SK-N-SH (cell line): ENCODE results near the gene REPS2. TPM values are rescaled to one million over a fixed set of nuclear protein-coding genes. Genes with fewer than 3 reads are reported as not detected.

Experiments used
- CTCF ChIA-PET: fragments of 300-600, 350-600 bp; formaldehyde crosslinking; extraction: SDS; loops from one replicate; lab custom pipeline; 2021; lab: Yijun Ruan, JAX
- POLR2A ChIA-PET: fragments of 350-600 bp; sonication (Branson Sonifier 250); formaldehyde crosslinking; extraction: SDS; loops from one replicate; lab custom pipeline; 2020; ENCODE audit warnings: antibody characterized with exemption, inconsistent platforms; lab: Yijun Ruan, JAX
- DNase-seq: peaks from one replicate; pipeline ENCODE4 v3.0.0; 2012
- H2AFZ ChIP-seq: fragments of 200-600 bp; sonication (generic); 2 replicates; pipeline ENCODE4 v1.8.1; 2016; ENCODE audit warnings: antibody characterized with exemption, mild to moderate bottlenecking, low read depth
- H3F3A ChIP-seq: fragments of 200-600 bp; sonication (generic); replicated peaks from 2 replicates; pipeline ENCODE3; 2016; ENCODE audit warnings: antibody characterized with exemption, mild to moderate bottlenecking; ENCODE audit not compliant: insufficient read depth
- H3K27ac ChIP-seq, 2 experiments: fragments of 200-500 bp in 1 of 2; fragments of 200-600 bp in 1 of 2; sonication (Bioruptor generic) in 1 of 2; sonication (generic), shearing (Covaris generic) in 1 of 2; 2 replicates each; pipeline versions ENCODE4 v1.5.1 to v1.6.1; 2014 to 2016; ENCODE audit warnings: low read depth in 2 of 2, inconsistent platforms in 1 of 2, low read length in 1 of 2, mild to moderate bottlenecking in 1 of 2, mixed read lengths in 1 of 2
- H3K27me3 ChIP-seq: fragments of 200-600 bp; sonication (generic), shearing (Covaris generic); 2 replicates; pipeline ENCODE4 v1.6.1; 2016; ENCODE audit warnings: mixed run types; ENCODE audit not compliant: insufficient read depth
- H3K36me3 ChIP-seq, 2 experiments: fragments of 200-500 bp in 1 of 2; fragments of 200-600 bp in 1 of 2; sonication (Bioruptor generic) in 1 of 2; sonication (generic) in 1 of 2; replicated peaks in 1 of 2; 2 replicates each; pipeline versions ENCODE3 to v1.5.1; 2014 to 2016; ENCODE audit warnings: low read length in 1 of 2, mild to moderate bottlenecking in 1 of 2; ENCODE audit not compliant: insufficient read depth in 2 of 2, control insufficient read depth in 1 of 2
- H3K4me1 ChIP-seq, 2 experiments: fragments of 200-500 bp in 1 of 2; fragments of 200-600 bp in 1 of 2; sonication (Bioruptor generic) in 1 of 2; sonication (generic), shearing (Covaris generic) in 1 of 2; 2 replicates each; pipeline versions ENCODE4 v1.5.1 to v1.6.1; 2014 to 2016; ENCODE audit warnings: low read depth in 1 of 2, low read length in 1 of 2, mixed run types in 1 of 2; ENCODE audit not compliant: insufficient read depth in 2 of 2, control insufficient read depth in 1 of 2
- H3K4me2 ChIP-seq: fragments of 200-600 bp; sonication (generic), shearing (Covaris generic); 2 replicates; pipeline ENCODE4 v1.6.1; 2017; ENCODE audit warnings: mixed run types
- H3K4me3 ChIP-seq, 2 experiments: fragments of 200-500 bp in 1 of 2; fragments of 200-600 bp in 1 of 2; sonication (Bioruptor generic) in 1 of 2; sonication (generic), shearing (Covaris generic) in 1 of 2; 2 replicates each; pipeline versions ENCODE4 v1.5.1 to v1.8.1; 2014 to 2016; ENCODE audit warnings: low read depth in 2 of 2, inconsistent platforms in 1 of 2, low read length in 1 of 2, mild to moderate bottlenecking in 1 of 2, mixed read lengths in 1 of 2, moderate library complexity in 1 of 2
- H3K79me2 ChIP-seq: fragments of 200-600 bp; sonication (generic); 2 replicates; pipeline ENCODE4 v1.8.1; 2017; ENCODE audit warnings: mild to moderate bottlenecking; ENCODE audit not compliant: insufficient read depth
- H3K9ac ChIP-seq: fragments of 200-600 bp; sonication (generic); 2 replicates; pipeline ENCODE4 v1.6.1; 2017; ENCODE audit warnings: mixed run types
- H3K9me2 ChIP-seq: fragments of 200-600 bp; sonication (generic); 2 replicates; pipeline ENCODE4 v1.6.1; 2017; ENCODE audit warnings: mixed run types
- H3K9me3 ChIP-seq: fragments of 200-600 bp; sonication (generic); 2 replicates; pipeline ENCODE4 v1.6.1; 2017; ENCODE audit warnings: mixed run types, mild to moderate bottlenecking, moderate library complexity
- H4K20me1 ChIP-seq: fragments of 200-600 bp; sonication (generic); 2 replicates; pipeline ENCODE4 v1.6.1; 2017; ENCODE audit warnings: mild to moderate bottlenecking, mixed run types; ENCODE audit not compliant: insufficient read depth
- FOSL2 ChIP-seq: IDR thresholded peaks from 2 replicates; pipeline ENCODE4 v1.4.0; 2012; ENCODE audit warnings: low read depth, mild to moderate bottlenecking, moderate library complexity, borderline replicate concordance
- FOXJ3 ChIP-seq: sonication (generic); formaldehyde crosslinking; IDR thresholded peaks from 2 replicates; pipeline ENCODE4 v1.5.1; 2020; ENCODE audit warnings: mild to moderate bottlenecking, missing genetic modification reagents
- FOXM1 ChIP-seq: IDR thresholded peaks from 2 replicates; pipeline ENCODE4 v1.4.0; 2012; ENCODE audit warnings: low read depth, mild to moderate bottlenecking
- GABPA ChIP-seq: IDR thresholded peaks from 2 replicates; pipeline ENCODE4 v1.4.0; 2012; ENCODE audit warnings: low read depth, mild to moderate bottlenecking
- IRF3 ChIP-seq: fragments of 150-350 bp; IDR thresholded peaks from 2 replicates; pipeline ENCODE4 v1.6.1; 2016; ENCODE audit warnings: mild to moderate bottlenecking, low read depth, low read length
- JUND ChIP-seq: IDR thresholded peaks from 2 replicates; pipeline ENCODE4 v1.4.0; 2012
- MAX ChIP-seq: IDR thresholded peaks from 2 replicates; pipeline ENCODE4 v1.4.0; 2012; ENCODE audit warnings: low read depth
- MXI1 ChIP-seq: IDR thresholded peaks from 2 replicates; pipeline ENCODE4 v1.6.1; 2012; ENCODE audit warnings: mild to moderate bottlenecking, low read depth, low read length, improper control_type of control experiment
- NFIC ChIP-seq: IDR thresholded peaks from 2 replicates; pipeline ENCODE4 v1.4.0; 2012; ENCODE audit warnings: borderline replicate concordance
- NRF1 ChIP-seq: IDR thresholded peaks from 2 replicates; pipeline ENCODE4 v1.6.1; 2012; ENCODE audit warnings: low read depth, mild to moderate bottlenecking, low read length
- RCOR1 ChIP-seq: fragments of 150-350 bp; IDR thresholded peaks from 2 replicates; pipeline ENCODE4 v1.6.1; 2017; ENCODE audit warnings: antibody characterized with exemption, low read length
- REST ChIP-seq: IDR thresholded peaks from 2 replicates; pipeline ENCODE4 v1.6.1; 2012; ENCODE audit warnings: mild to moderate bottlenecking, low read depth, low read length, moderate library complexity
- RXRA ChIP-seq: IDR thresholded peaks from 2 replicates; pipeline ENCODE4 v1.4.0; 2012; ENCODE audit warnings: low read depth, mild to moderate bottlenecking, borderline replicate concordance
- SMC3 ChIP-seq: IDR thresholded peaks from 2 replicates; pipeline ENCODE4 v1.6.1; 2012; ENCODE audit warnings: low read depth, low read length, improper control_type of control experiment
- TAF1 ChIP-seq: IDR thresholded peaks from 2 replicates; pipeline ENCODE4 v1.6.1; 2012; ENCODE audit warnings: low read depth, mild to moderate bottlenecking, low read length, moderate library complexity, borderline replicate concordance
- USF1 ChIP-seq: IDR thresholded peaks from 2 replicates; pipeline ENCODE4 v1.4.0; 2012; ENCODE audit warnings: low read depth, borderline replicate concordance
- USF2 ChIP-seq: fragments of 150-350 bp; IDR thresholded peaks from 2 replicates; pipeline ENCODE4 v1.6.1; 2017; ENCODE audit warnings: antibody characterized with exemption, low read length, low read depth, borderline replicate concordance
- WGBS: methylation state at CpG from one replicate; pipeline ENCODE4 v1.1.6; 2017; ENCODE audit warnings: low lambda C conversion rate; 5-methylcytosine and 5-hydroxymethylcytosine counted together
- polyA plus RNA-seq, 3 experiments: library from polyadenylated mRNA; depleted of rRNA; stranded (reverse); fragments of >200 nt; gene quantifications; 2 replicates each; pipeline ENCODE4 v1.2.3, GENCODE V29; 2012

Gene REPS2
- polyA plus RNA-seq, 1 of the 3 experiments (the other 2 are of a cell fraction), result 0.62 TPM

GRCh38 chrX:16930392-16930791 is 16.1 kb upstream of the REPS2 start:
- DNase-seq, result no peak
- Histone ChIP-seq H3K27me3 (no peaks in the 10 kb centered on the region; the same call in 1 of the 2 replicates), H3K9me2 (no peaks in the 10 kb centered on the region), H3K9me3 (no peaks in the 10 kb centered on the region), H4K20me1 (no peaks in the 10 kb centered on the region), H3F3A (no peaks in the 10 kb centered on the region), H3K4me1 (no peaks in the 10 kb centered on the region; a peak in 2 of 4 replicates), H3K79me2 (no peaks in the 10 kb centered on the region), H3K4me3 (no peak overlapping the region)
- CTCF ChIA-PET, result no interaction called here
- 51% methylated on average over 6 of the region's 6 CpGs for WGBS
- TF ChIP-seq MAX (no peak), NRF1 (no peak), FOSL2 (no peak), RCOR1 (no peak), RXRA (no peak), JUND (no peak), USF1 (no peak), MXI1 (no peak), FOXM1 (no peak), TAF1 (no peak), REST (no peak), GABPA (no peak), NFIC (no peak), SMC3 (no peak), FOXJ3 (CRISPR knock-in tag) (no peak), USF2 (no peak), IRF3 (no peak)
- TF ChIP-seq, all 33 proteins: peak for 0
- no peak overlapping the region for H2AFZ ChIP-seq
- H3K9ac ChIP-seq, result no peak overlapping the region
- POLR2A ChIA-PET, result no interaction called here
- H3K36me3 ChIP-seq, result no peaks in the 10 kb centered on the region
- H3K4me2 ChIP-seq, result no peak overlapping the region
- H3K27ac ChIP-seq, result no peak overlapping the region
